HCT116 (cell line): Measurements from ENCODE around the gene TBC1D13. TPM values are rescaled to one million over a fixed set of nuclear protein-coding genes. Genes with fewer than 3 reads are reported as not detected.

Experiments
- ATAC-seq: fragments of 200-7000 bp; cut with Tn5 transposase; 2 replicates; pipeline ENCODE4 v1.9.1; 2020; ENCODE audit warnings: mild to moderate bottlenecking, moderate library complexity
- BruUV-seq: library from RNA; stranded (reverse); fragments of 400-500 nt; replicated peaks from 2 replicates; lab custom pipeline; 2021; lab: Mats Ljungman, UMichigan
- CTCF ChIA-PET: fragments of 300-600 bp; sonication (Branson Sonifier 250); formaldehyde crosslinking; loops from one replicate; lab custom pipeline; 2021; ENCODE audit warnings: antibody characterized with exemption; lab: Charles Lee
- POLR2A ChIA-PET: fragments of 300-600, 350-600 bp; sonication (Branson Sonifier 250); formaldehyde crosslinking; loops from one replicate; lab custom pipeline; 2021; ENCODE audit warnings: antibody characterized with exemption; lab: Charles Lee
- RAD21 ChIA-PET, 2 experiments: fragments of 300-600 bp; sonication (Branson Sonifier 250); formaldehyde crosslinking; loops; one replicate each; lab custom pipeline; 2023; ENCODE audit warnings: low total read pairs in 2 of 2; ENCODE audit not compliant: uncharacterized antibody in 2 of 2, unreplicated experiment in 2 of 2, low non-redundant PET in 1 of 2; lab: Charles Lee
- DNase-seq: peaks from one replicate; pipeline ENCODE4 v3.0.0-alpha.2; 2010; ENCODE audit warnings: low read depth, low spot score
- H2AFZ ChIP-seq: fragments of 200-600 bp; shearing (Covaris generic), sonication (generic); 2 replicates; pipeline ENCODE4 v1.6.1; 2017; ENCODE audit warnings: low read depth, mixed run types, mixed read lengths, antibody characterized with exemption, low read length; ENCODE audit not compliant: poor library complexity, severe bottlenecking
- H3K27ac ChIP-seq: 2 replicates; pipeline ENCODE4 v1.5.1; 2012; ENCODE audit warnings: low read depth, low read length
- H3K27me3 ChIP-seq: fragments of 200-600 bp; sonication (generic); 2 replicates; pipeline ENCODE4 v1.6.1; 2016; ENCODE audit warnings: mixed run types, low read length, mixed read lengths; ENCODE audit not compliant: insufficient read depth
- H3K36me3 ChIP-seq, 2 experiments: fragments of 200-500 bp in 1 of 2; fragments of 200-600 bp in 1 of 2; sonication (Bioruptor generic) in 1 of 2; sonication (generic) in 1 of 2; 2 replicates each; pipeline versions ENCODE4 v1.5.1 to v1.6.1; 2014 to 2016; ENCODE audit warnings: low read length in 2 of 2, inconsistent platforms in 1 of 2, mixed read lengths in 1 of 2, mixed run types in 1 of 2; ENCODE audit not compliant: insufficient read depth in 2 of 2, control insufficient read depth in 1 of 2
- H3K4me1 ChIP-seq, 2 experiments: fragments of 200-600 bp in 1 of 2; sonication (generic) in 1 of 2; 2 replicates each; pipeline versions ENCODE4 v1.5.1 to v1.6.1; 2012 to 2017; ENCODE audit warnings: low read length in 2 of 2, inconsistent platforms in 1 of 2, mild to moderate bottlenecking in 1 of 2, mixed read lengths in 1 of 2, mixed run types in 1 of 2, moderate library complexity in 1 of 2; ENCODE audit not compliant: insufficient read depth in 2 of 2, control insufficient read depth in 1 of 2
- H3K4me2 ChIP-seq: fragments of 200-600 bp; sonication (generic); 2 replicates; pipeline ENCODE4 v1.6.1; 2017; ENCODE audit warnings: mixed run types, low read length, mixed read lengths
- H3K4me3 ChIP-seq, 2 experiments: fragments of 200-600 bp in 1 of 2; sonication (generic) in 1 of 2; replicated peaks in 1 of 2; 2 replicates each; pipeline ENCODE4 v1.5.1; 2011 to 2016; ENCODE audit warnings: low read length in 2 of 2, control low read depth in 1 of 2, low read depth in 1 of 2, mild to moderate bottlenecking in 1 of 2, mixed read lengths in 1 of 2, mixed run types in 1 of 2
- H3K79me2 ChIP-seq: fragments of 200-600 bp; sonication (generic); 2 replicates; pipeline ENCODE4 v1.6.1; 2017; ENCODE audit warnings: mild to moderate bottlenecking, mixed run types, low read length, moderate library complexity, mixed read lengths; ENCODE audit not compliant: insufficient read depth
- H3K9ac ChIP-seq: fragments of 200-600 bp; sonication (generic); 2 replicates; pipeline ENCODE4 v1.6.1; 2016; ENCODE audit warnings: low read length, mixed read lengths
- H3K9me2 ChIP-seq: fragments of 200-600 bp; sonication (generic), shearing (Covaris generic); 2 replicates; pipeline ENCODE4 v1.6.1; 2017; ENCODE audit warnings: mixed run types, mild to moderate bottlenecking, moderate library complexity; ENCODE audit not compliant: insufficient read depth
- H3K9me3 ChIP-seq, 2 experiments: fragments of 200-500 bp in 1 of 2; fragments of 200-600 bp in 1 of 2; sonication (Bioruptor generic) in 1 of 2; sonication (generic) in 1 of 2; 2 replicates each; pipeline ENCODE4 v1.6.1; 2014 to 2017; ENCODE audit warnings: low read length in 2 of 2, mixed read lengths in 2 of 2, inconsistent platforms in 1 of 2, low read depth in 1 of 2, mild to moderate bottlenecking in 1 of 2, mixed run types in 1 of 2, moderate library complexity in 1 of 2; ENCODE audit not compliant: control insufficient read depth in 1 of 2, insufficient read depth in 1 of 2
- H4K20me1 ChIP-seq: fragments of 200-600 bp; sonication (generic), shearing (Covaris generic); 2 replicates; pipeline ENCODE4 v1.6.1; 2017; ENCODE audit warnings: mixed run types, mild to moderate bottlenecking, moderate library complexity; ENCODE audit not compliant: insufficient read depth
- CBX3 ChIP-seq: IDR thresholded peaks from 2 replicates; pipeline ENCODE4 v1.6.1; 2012; ENCODE audit warnings: low read depth
- CEBPB ChIP-seq: IDR thresholded peaks from 2 replicates; pipeline ENCODE4 v1.6.1; 2012; ENCODE audit warnings: low read depth
- EGR1 ChIP-seq: IDR thresholded peaks from 2 replicates; pipeline ENCODE4 v1.6.1; 2012; ENCODE audit warnings: low read depth
- EZH2 ChIP-seq: fragments of 200-600 bp; sonication (generic); IDR thresholded peaks from 2 replicates; pipeline ENCODE4 v1.6.1; 2017; ENCODE audit warnings: antibody characterized with exemption, mixed run types
- EZH2phosphoT487 ChIP-seq: fragments of 200-600 bp; IDR thresholded peaks from 2 replicates; pipeline ENCODE4 v1.6.1; 2018; ENCODE audit warnings: antibody characterized with exemption, borderline replicate concordance
- FOSL1 ChIP-seq: IDR thresholded peaks from 2 replicates; pipeline ENCODE4 v1.6.1; 2012; ENCODE audit warnings: low read depth
- JUND ChIP-seq: IDR thresholded peaks from 2 replicates; pipeline ENCODE4 v1.6.1; 2012
- POLR2AphosphoS5 ChIP-seq: IDR thresholded peaks from 2 replicates; pipeline ENCODE4 v1.6.1; 2011; ENCODE audit warnings: mild to moderate bottlenecking, low read depth, low read length, moderate library complexity
- RAD21 ChIP-seq: IDR thresholded peaks from 2 replicates; pipeline ENCODE4 v1.6.1; 2012; ENCODE audit warnings: low read depth, mild to moderate bottlenecking
- SP1 ChIP-seq: IDR thresholded peaks from 2 replicates; pipeline ENCODE4 v1.6.1; 2012; ENCODE audit warnings: low read depth
- YY1 ChIP-seq: IDR thresholded peaks from 2 replicates; pipeline ENCODE4 v1.6.1; 2011; ENCODE audit warnings: low read length, low read depth, moderate library complexity, mild to moderate bottlenecking; ENCODE audit not compliant: insufficient replicate concordance; ENCODE audit errors: extremely low read depth
- ZFX ChIP-seq: fragments of 450-650 bp; IDR thresholded peaks from 2 replicates; pipeline ENCODE4 v1.6.1; 2017
- ZNF274 ChIP-seq: fragments of 200-500 bp; sonication (Bioruptor generic); IDR thresholded peaks from 2 replicates; pipeline ENCODE4 v1.6.1; 2014; ENCODE audit warnings: mild to moderate bottlenecking, low read depth, low read length, inconsistent platforms
- intact Hi-C: fragments of 100-400 bp; cut with micrococcal nuclease; formaldehyde crosslinking; loops from 2 replicates; pipeline ENCODE4 v1.10.0; 2022
- total RNA-seq: library from RNA; stranded (reverse); gene quantifications from one replicate; pipeline ENCODE4 v1.2.1, GENCODE V29; 2021; ENCODE audit not compliant: unreplicated experiment
- TF ChIP-seq, protein P1 (sequence below): IDR thresholded peaks from 2 replicates; pipeline ENCODE4 v1.6.1; 2011; ENCODE audit warnings: mild to moderate bottlenecking, low read length, moderate library complexity; ENCODE audit not compliant: insufficient replicate concordance; ENCODE audit errors: extremely low read depth
- TF ChIP-seq, protein P2 (sequence below): IDR thresholded peaks from 2 replicates; pipeline ENCODE4 v1.6.1; 2012; ENCODE audit warnings: low read depth
- TF ChIP-seq, protein P3 (sequence below): IDR thresholded peaks from 2 replicates; pipeline ENCODE4 v1.6.1; 2012

The TBC1D13 gene
- total RNA-seq, 1 experiment from 2014 or later, result 17.5 TPM

DNA sequence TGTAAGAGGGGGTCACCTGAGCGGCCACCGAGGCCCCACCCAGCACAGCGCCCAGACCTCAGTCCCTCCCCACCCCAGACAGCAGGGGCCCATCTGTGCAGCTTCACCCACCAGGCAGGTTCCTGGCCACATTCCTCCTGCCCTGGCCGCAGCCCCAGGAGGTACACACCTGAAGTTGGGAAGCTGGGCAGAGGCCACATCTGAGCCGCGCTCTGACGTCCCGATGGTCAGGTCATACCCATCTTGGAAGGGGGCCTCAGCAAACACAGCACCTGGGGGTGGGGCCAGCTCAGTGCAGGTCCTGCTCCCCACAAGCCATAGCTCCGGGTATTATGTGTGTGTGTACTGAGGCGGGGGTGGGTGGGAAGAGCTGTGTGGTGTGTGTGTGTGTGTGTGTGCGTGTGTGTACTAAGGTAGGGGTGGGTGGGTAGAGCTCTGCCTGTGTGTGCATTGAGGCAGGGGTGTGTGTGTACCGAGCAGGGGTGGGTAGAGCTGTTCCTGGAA, 36.9 kb downstream of the TBC1D13 start:
- intact Hi-C loops, result no loop called here
- Histone ChIP-seq H2AFZ (no peak overlapping the region), H3K9me2 (no peaks in the 10 kb centered on the region), H3K9ac (no peak overlapping the region), H3K4me1 (peaks cover 14 to 23% of the 10 kb centered on the region in 2 experiments), H4K20me1 (0 out of 2 replicates have a peak, but pooled peaks cover 5% of the 10 kb centered on the region), H3K36me3 (peaks cover 29 to 36% of the 10 kb centered on the region in 2 experiments; a peak in 3 of 4 replicates), H3K9me3 (no peaks in the 10 kb centered on the region), H3K4me2 (no peak overlapping the region), H3K27me3 (no peaks in the 10 kb centered on the region), H3K27ac (no peak overlapping the region), H3K4me3 (no peak overlapping the region), H3K79me2 (peaks cover 20% of the 10 kb centered on the region)
- CTCF ChIA-PET, result no interaction called here
- no peak for DNase-seq
- POLR2A ChIA-PET, result interaction anchor here (0.6 kb wide), 1 partner anchor 21 kb away, joined by 3 read pairs; no protein-coding TSS in a partner anchor
- TF ChIP-seq SP1, result no peak
- TF ChIP-seq, protein P1, sequence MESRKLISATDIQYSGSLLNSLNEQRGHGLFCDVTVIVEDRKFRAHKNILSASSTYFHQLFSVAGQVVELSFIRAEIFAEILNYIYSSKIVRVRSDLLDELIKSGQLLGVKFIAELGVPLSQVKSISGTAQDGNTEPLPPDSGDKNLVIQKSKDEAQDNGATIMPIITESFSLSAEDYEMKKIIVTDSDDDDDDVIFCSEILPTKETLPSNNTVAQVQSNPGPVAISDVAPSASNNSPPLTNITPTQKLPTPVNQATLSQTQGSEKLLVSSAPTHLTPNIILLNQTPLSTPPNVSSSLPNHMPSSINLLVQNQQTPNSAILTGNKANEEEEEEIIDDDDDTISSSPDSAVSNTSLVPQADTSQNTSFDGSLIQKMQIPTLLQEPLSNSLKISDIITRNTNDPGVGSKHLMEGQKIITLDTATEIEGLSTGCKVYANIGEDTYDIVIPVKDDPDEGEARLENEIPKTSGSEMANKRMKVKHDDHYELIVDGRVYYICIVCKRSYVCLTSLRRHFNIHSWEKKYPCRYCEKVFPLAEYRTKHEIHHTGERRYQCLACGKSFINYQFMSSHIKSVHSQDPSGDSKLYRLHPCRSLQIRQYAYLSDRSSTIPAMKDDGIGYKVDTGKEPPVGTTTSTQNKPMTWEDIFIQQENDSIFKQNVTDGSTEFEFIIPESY, result no peak
- no peak for TF ChIP-seq POLR2AphosphoS5
- no peak for TF ChIP-seq EZH2
- TF ChIP-seq JUND, result no peak
- TF ChIP-seq, protein P2, sequence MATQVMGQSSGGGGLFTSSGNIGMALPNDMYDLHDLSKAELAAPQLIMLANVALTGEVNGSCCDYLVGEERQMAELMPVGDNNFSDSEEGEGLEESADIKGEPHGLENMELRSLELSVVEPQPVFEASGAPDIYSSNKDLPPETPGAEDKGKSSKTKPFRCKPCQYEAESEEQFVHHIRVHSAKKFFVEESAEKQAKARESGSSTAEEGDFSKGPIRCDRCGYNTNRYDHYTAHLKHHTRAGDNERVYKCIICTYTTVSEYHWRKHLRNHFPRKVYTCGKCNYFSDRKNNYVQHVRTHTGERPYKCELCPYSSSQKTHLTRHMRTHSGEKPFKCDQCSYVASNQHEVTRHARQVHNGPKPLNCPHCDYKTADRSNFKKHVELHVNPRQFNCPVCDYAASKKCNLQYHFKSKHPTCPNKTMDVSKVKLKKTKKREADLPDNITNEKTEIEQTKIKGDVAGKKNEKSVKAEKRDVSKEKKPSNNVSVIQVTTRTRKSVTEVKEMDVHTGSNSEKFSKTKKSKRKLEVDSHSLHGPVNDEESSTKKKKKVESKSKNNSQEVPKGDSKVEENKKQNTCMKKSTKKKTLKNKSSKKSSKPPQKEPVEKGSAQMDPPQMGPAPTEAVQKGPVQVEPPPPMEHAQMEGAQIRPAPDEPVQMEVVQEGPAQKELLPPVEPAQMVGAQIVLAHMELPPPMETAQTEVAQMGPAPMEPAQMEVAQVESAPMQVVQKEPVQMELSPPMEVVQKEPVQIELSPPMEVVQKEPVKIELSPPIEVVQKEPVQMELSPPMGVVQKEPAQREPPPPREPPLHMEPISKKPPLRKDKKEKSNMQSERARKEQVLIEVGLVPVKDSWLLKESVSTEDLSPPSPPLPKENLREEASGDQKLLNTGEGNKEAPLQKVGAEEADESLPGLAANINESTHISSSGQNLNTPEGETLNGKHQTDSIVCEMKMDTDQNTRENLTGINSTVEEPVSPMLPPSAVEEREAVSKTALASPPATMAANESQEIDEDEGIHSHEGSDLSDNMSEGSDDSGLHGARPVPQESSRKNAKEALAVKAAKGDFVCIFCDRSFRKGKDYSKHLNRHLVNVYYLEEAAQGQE, result no peak
- no peak for TF ChIP-seq RAD21
- no peak for TF ChIP-seq ZNF274
- no peak for TF ChIP-seq EGR1
- no peak for TF ChIP-seq YY1
- TF ChIP-seq EZH2phosphoT487, result no peak
- no peak for TF ChIP-seq CBX3
- TF ChIP-seq CEBPB, result no peak
- no peak for TF ChIP-seq ZFX
- TF ChIP-seq, protein P3, sequence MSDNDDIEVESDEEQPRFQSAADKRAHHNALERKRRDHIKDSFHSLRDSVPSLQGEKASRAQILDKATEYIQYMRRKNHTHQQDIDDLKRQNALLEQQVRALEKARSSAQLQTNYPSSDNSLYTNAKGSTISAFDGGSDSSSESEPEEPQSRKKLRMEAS, result no peak
- no peak for TF ChIP-seq FOSL1
- ATAC-seq, result no peak
- RAD21 ChIA-PET, result no interaction called here
- no TSS peak for BruUV-seq
